ENCODE measurements around the gene RPH3AL. TPM values are rescaled to one million over a fixed set of nuclear protein-coding genes. Genes with fewer than 3 reads are reported as not detected.

Gene RPH3AL
- total RNA-seq, 1 donor = 2.9 TPM

GRCh38 chr17:291587-291986 is 61.0 kb downstream of the RPH3AL start:
- H3K4me2 ChIP-seq (ENCODE audit: insufficient read depth, low read length) = no peak overlapping the region
- no peak overlapping the region for H3K27ac ChIP-seq (ENCODE audit: low read depth, low read length)
- TF ChIP-seq, protein P1, sequence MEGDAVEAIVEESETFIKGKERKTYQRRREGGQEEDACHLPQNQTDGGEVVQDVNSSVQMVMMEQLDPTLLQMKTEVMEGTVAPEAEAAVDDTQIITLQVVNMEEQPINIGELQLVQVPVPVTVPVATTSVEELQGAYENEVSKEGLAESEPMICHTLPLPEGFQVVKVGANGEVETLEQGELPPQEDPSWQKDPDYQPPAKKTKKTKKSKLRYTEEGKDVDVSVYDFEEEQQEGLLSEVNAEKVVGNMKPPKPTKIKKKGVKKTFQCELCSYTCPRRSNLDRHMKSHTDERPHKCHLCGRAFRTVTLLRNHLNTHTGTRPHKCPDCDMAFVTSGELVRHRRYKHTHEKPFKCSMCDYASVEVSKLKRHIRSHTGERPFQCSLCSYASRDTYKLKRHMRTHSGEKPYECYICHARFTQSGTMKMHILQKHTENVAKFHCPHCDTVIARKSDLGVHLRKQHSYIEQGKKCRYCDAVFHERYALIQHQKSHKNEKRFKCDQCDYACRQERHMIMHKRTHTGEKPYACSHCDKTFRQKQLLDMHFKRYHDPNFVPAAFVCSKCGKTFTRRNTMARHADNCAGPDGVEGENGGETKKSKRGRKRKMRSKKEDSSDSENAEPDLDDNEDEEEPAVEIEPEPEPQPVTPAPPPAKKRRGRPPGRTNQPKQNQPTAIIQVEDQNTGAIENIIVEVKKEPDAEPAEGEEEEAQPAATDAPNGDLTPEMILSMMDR (IDR thresholded peaks at IDR 0.05; ENCODE audit: extremely low read depth, low read depth, low read length) = no peak
- peaks cover 4% of the 10 kb centered on the region for H3K27me3 ChIP-seq (ENCODE audit: insufficient read depth, low read length)
- H3K4me3 ChIP-seq (ENCODE audit: insufficient read depth, low read length) = no peak overlapping the region
- no peaks in the 10 kb centered on the region for H3K9me3 ChIP-seq (ENCODE audit: low read depth, low read length)
- peak; percentile 31 for DNase-seq (ENCODE audit: insufficient read length, low spot score, missing footprints)
- H4K20me1 ChIP-seq (ENCODE audit: insufficient read depth, low read length) = no peaks in the 10 kb centered on the region
- H3K4me1 ChIP-seq (ENCODE audit: insufficient read depth, low read length) = no peaks in the 10 kb centered on the region
- no peaks in the 10 kb centered on the region for H3K79me2 ChIP-seq (ENCODE audit: insufficient read depth, low read length)
- no peak overlapping the region for H2AFZ ChIP-seq (ENCODE audit: low read length)
- no peaks in the 10 kb centered on the region for H3K36me3 ChIP-seq (ENCODE audit: insufficient read depth, low read length)

DNA sequence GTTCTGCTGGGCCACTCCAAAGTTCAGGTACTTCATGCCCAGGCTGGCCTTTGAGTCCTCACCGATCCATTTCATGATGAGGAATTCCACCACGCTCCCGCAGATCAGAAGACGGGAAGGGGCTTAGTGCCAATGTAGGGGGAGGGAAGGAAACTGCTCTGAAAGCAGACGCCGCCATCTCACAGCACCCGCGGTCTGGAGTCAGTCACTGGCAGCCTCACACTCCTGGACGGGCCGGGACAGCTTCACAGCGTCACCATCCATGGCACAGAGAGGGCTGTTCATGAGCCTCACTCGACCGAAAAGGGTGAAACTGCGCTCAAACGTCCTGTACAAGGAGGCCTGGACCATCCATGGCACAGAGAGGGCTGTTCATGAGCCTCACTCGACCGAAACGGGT is 62.0 kb downstream of the RPH3AL start:
- TF ChIP-seq, protein P1 (IDR thresholded peaks at IDR 0.05; ENCODE audit: extremely low read depth, low read depth, low read length) = no peak
- Histone ChIP-seq H3K79me2 (ENCODE audit: insufficient read depth, low read length) (no peaks in the 10 kb centered on the region), H3K4me1 (ENCODE audit: insufficient read depth, low read length) (no peaks in the 10 kb centered on the region), H2AFZ (ENCODE audit: low read length) (no peak overlapping the region), H3K9me3 (ENCODE audit: low read depth, low read length) (no peaks in the 10 kb centered on the region), H3K27me3 (ENCODE audit: insufficient read depth, low read length) (peaks cover 4% of the 10 kb centered on the region), H3K4me3 (ENCODE audit: insufficient read depth, low read length) (no peak overlapping the region), H3K36me3 (ENCODE audit: insufficient read depth, low read length) (no peaks in the 10 kb centered on the region), H3K4me2 (ENCODE audit: insufficient read depth, low read length) (no peak overlapping the region), H3K27ac (ENCODE audit: low read depth, low read length) (no peak overlapping the region), H4K20me1 (ENCODE audit: insufficient read depth, low read length) (no peaks in the 10 kb centered on the region)
- no peak for DNase-seq (ENCODE audit: insufficient read length, low spot score, missing footprints)

DNA sequence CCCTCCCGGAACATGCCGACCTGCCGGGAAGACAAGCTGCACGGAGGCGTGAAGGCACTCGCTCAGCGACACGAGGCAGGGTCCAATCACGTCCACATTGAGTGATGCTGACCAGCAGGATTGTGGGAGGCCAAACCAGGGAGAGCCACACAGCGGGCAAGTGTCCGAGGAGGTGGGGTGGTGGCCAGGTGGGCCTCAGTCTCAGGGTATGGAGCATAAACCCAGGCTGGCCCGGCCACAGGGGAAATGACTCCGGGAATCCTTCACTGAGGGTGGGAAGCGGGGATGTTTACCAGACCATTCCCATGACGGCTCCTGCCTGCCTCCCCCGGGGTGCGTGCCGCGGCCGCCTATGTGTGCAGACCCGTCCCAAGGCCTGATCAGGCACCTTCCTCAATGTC is 62.5 kb downstream of the RPH3AL start:
- peaks cover 4% of the 10 kb centered on the region for H3K27me3 ChIP-seq (ENCODE audit: insufficient read depth, low read length)
- H2AFZ ChIP-seq (ENCODE audit: low read length) = no peak overlapping the region
- H4K20me1 ChIP-seq (ENCODE audit: insufficient read depth, low read length) = no peaks in the 10 kb centered on the region

GRCh38 chr17:289409-289808 is 63.2 kb downstream of the RPH3AL start:
- H3K27ac ChIP-seq (ENCODE audit: low read depth, low read length) = no peak overlapping the region

More for the DNA sequence above, 62.5 kb downstream of the RPH3AL start:
- H3K4me2 ChIP-seq (ENCODE audit: insufficient read depth, low read length) = no peak overlapping the region
- H3K4me1 ChIP-seq (ENCODE audit: insufficient read depth, low read length) = no peaks in the 10 kb centered on the region
- H3K79me2 ChIP-seq (ENCODE audit: insufficient read depth, low read length) = no peaks in the 10 kb centered on the region
- H3K4me3 ChIP-seq (ENCODE audit: insufficient read depth, low read length) = no peak overlapping the region
- H3K9me3 ChIP-seq (ENCODE audit: low read depth, low read length) = no peaks in the 10 kb centered on the region
- DNase-seq (ENCODE audit: insufficient read length, low spot score, missing footprints) = peak; percentile 83
- H3K36me3 ChIP-seq (ENCODE audit: insufficient read depth, low read length) = no peaks in the 10 kb centered on the region
- no peak overlapping the region for H3K27ac ChIP-seq (ENCODE audit: low read depth, low read length)
- TF ChIP-seq, protein P1 (IDR thresholded peaks at IDR 0.05; ENCODE audit: extremely low read depth, low read depth, low read length) = no peak

More at GRCh38 chr17:289409-289808, 63.2 kb downstream of the RPH3AL start:
- H3K27me3 ChIP-seq (ENCODE audit: insufficient read depth, low read length) = peaks cover 4% of the 10 kb centered on the region
- H3K79me2 ChIP-seq (ENCODE audit: insufficient read depth, low read length) = no peaks in the 10 kb centered on the region
- peak; percentile 66 for DNase-seq (ENCODE audit: insufficient read length, low spot score, missing footprints)
- H2AFZ ChIP-seq (ENCODE audit: low read length) = no peak overlapping the region
- H3K4me3 ChIP-seq (ENCODE audit: insufficient read depth, low read length) = no peak overlapping the region
- H3K4me2 ChIP-seq (ENCODE audit: insufficient read depth, low read length) = no peak overlapping the region
- H3K4me1 ChIP-seq (ENCODE audit: insufficient read depth, low read length) = no peaks in the 10 kb centered on the region
- H4K20me1 ChIP-seq (ENCODE audit: insufficient read depth, low read length) = no peaks in the 10 kb centered on the region
- H3K9me3 ChIP-seq (ENCODE audit: low read depth, low read length) = no peaks in the 10 kb centered on the region
- TF ChIP-seq, protein P1 (IDR thresholded peaks at IDR 0.05; ENCODE audit: extremely low read depth, low read depth, low read length) = no peak
- H3K36me3 ChIP-seq (ENCODE audit: insufficient read depth, low read length) = no peaks in the 10 kb centered on the region

Data from osteoblast (primary cell).